HG02763 (cell line): Measurements from ENCODE around the gene MADCAM1.
A peak's percentile ranks its signal among the peaks of the same experiment; 100 is the strongest.

Experiments
- ATAC-seq: cut with Tn5 transposase; IDR thresholded peaks from one replicate; pipeline ENCODE4 v1.9.1; 2021; ENCODE audit warnings: mild to moderate bottlenecking, moderate library complexity; ENCODE audit not compliant: unreplicated experiment

The MADCAM1 gene

DNA sequence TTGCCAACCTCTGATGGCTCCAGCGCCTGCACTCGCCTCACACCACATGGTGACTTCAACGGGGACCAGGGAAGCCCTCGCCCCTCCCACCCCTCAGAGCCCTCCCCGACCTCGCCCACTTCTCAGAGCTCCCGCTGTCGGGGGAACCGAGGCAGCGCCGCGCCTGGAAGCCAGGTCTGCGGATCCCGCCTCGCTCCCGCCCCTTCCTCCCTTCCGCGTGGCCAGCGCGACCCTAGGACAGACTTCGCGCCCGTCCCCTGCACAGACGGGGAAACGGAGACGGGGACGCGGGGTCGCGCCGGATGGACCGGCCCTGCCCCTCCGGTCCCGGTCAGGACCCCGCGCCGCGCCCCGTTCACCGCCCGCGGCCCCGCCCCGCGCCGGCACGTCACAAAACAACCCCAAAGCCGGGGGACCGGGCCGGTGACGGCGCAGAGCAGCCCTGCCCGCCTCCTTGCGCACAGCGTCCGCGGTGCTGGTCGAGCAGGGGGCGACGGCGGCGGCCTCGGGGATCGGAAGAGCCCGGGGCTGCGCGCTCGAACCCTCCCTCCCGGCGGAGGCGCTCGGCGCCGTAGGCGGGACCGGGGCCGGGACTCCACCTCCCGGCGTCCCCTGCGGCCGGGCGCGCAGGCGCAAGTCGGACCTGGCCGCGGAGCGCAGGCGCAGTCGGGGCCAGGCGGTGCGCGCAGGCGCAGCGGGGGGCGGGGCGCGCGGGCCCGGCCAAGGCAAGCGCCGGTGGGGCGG is 34.9 kb downstream of the MADCAM1 start:
- peak; percentile 75 for ATAC-seq

DNA sequence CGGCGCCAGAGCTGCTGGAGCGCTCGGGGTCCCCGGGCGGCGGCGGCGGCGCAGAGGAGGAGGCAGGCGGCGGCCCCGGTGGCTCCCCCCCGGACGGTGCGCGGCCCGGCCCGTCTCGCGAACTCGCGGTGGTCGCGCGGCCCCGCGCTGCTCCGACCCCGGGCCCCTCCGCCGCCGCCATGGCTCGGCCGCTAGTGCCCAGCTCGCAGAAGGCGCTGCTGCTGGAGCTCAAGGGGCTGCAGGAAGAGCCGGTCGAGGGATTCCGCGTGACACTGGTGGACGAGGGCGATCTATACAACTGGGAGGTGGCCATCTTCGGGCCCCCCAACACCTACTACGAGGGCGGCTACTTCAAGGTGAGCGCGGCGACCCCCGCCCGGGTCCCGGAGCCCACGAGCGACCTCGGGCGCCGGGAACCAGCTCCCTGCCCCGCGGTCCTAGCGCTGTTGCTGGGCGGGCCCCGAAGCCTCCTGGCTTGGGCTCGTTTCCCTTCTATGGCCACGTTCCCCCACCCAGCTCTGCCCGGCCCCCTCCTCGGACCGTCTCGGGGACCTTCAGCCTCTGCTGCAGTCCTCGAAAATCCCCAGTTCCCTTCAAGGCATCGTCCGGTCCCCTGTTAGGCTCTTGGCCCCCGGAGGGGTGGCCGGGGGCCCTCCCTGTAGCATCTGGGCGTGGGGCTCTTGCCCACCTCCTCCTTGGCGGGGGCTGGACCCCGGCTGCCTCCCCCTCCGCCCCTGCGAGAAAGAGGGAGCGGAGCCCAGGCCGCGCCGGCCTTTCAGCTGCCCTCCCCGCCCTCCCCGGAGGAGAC is 35.7 kb downstream of the MADCAM1 start, which contains the start of gene CDC34:
Gene CDC34 (plus strand): TSS at position 8 of the 808 bp plus-strand sequence. CDS start 172 bp downstream, at position 180.
- no peak for ATAC-seq

DNA sequence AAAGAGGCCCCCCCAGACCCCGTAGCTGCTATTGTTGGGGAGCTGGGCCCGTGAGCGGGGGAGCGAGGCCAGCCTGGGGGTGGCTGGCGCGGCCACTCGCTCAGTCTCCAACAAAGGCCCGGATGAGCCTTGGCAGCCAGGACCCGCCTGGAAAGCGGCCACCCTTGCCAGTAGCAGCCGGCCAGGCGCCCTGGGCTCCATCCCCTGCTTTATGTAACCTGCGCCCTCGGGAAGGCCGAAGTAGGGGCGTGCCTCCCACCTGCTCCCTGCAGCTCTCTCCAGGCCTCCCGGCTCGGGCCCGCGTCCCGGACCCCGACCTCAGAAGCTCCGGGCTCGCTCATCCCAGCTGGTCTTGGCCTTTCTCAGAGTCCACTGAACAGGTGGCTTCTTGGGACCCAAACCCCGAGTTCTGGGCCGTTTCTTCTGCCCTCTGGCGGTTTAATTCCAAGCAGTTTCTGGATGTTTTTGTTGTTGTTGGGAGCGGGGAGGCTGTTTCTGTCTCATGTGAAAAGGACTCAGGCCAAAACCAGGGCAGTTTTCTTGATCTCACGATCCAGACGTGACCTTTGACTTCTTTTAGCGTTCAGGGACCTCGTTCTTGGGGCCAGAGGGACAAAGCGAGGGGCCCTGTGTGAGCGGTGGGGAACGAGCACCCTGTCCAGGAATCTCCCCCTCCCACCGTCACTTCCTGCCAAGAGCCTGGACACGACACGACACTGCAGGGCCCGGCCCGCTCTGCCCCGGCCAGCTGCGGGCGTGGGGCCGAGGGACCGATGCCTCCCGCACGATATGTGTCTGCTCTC is 36.5 kb downstream of the MADCAM1 start:
- ATAC-seq: no peak

DNA sequence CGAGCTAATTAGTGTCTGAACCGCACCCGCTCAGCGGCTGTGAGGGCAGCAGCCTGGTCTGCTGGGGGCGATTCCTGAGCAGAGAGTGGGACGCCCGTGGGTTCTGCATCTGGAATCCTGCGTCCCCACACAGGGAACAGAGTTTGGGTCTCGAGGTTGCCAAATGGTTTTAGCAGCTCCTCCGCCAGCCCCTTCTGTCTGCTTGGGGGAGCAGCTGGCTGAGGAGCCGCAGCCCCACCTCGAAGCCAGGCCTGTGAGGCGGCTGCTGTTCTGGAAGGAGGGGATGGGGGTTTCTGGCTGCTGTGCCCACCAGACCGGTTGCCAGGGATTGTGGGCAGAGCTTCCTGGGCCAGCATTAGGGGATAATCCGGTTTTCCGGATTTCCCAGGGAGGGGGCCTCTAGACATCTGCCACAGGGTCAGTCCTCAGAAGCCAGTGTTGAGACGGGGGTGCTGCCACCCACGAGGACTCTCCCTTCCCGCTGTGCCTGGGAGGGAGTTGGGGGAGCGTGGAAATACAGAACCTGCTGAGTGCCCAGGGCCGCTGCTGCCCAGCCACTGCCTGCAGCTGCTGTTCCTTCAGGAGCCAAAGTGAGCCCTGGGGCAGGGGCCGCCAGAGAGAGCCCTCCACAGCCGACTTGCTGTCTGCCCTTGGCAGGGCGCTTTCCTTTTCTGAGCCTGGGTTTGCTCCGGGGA is 37.2 kb downstream of the MADCAM1 start:
- ATAC-seq: no peak

DNA sequence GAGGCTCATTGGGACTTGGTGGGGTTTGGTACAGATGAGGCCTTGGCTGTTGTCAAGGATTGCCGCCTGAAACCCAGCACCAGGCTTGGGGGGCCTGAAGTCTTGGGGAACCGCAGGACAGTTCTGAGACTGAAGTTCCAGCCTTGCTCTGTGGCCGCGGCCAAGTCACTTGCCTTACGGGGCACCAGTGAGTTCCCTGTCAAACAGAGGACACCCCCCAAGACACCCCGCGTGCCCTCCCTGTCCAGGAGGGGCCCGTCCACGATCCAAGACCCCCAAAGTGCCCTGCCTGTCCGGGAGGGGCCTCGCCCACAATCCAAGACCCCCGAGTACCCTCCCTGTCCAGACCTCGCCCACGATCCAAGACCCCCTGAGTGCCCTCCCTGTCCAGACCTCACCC is 37.8 kb downstream of the MADCAM1 start:
- ATAC-seq: no peak

DNA sequence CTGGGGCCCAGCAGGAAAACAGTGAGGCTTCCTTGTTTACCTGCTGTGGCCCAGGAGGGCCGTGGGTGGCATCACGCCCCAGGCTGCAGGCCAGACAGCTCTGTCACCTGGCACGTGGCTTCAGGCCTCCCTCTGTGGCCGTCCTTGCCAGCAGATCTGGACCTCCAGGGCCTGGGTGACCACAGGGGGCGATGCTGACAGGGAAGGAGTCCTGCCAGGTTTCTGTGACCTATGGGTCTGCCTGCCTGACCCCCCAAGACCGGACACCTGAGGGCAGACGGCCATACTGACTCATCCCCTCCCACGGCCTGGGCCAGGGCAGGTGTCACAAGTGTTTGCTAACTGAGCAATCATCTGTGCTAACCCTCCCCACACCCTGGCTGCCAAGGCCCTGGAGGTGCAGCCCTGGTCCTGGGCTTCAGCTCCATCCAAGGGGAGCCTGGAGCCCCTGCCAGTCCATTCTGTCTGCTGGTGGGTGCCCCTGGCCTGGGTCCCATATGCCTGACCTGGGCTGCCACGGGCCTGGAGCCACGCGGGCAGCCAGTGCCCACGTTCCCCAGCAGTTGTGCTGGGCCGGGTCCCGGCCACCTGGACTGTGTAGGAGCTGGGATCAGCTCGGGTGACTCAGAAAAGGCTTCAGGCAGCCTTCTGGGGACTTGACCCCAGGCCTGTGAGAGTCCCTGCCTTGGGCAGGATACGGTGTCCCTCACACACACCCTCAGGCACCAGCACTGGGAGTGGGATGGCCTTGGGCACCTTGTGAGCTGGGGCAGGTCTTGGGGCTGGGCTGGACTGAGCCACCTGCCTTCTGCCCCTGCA is 38.9 kb downstream of the MADCAM1 start:
- no peak for ATAC-seq

DNA sequence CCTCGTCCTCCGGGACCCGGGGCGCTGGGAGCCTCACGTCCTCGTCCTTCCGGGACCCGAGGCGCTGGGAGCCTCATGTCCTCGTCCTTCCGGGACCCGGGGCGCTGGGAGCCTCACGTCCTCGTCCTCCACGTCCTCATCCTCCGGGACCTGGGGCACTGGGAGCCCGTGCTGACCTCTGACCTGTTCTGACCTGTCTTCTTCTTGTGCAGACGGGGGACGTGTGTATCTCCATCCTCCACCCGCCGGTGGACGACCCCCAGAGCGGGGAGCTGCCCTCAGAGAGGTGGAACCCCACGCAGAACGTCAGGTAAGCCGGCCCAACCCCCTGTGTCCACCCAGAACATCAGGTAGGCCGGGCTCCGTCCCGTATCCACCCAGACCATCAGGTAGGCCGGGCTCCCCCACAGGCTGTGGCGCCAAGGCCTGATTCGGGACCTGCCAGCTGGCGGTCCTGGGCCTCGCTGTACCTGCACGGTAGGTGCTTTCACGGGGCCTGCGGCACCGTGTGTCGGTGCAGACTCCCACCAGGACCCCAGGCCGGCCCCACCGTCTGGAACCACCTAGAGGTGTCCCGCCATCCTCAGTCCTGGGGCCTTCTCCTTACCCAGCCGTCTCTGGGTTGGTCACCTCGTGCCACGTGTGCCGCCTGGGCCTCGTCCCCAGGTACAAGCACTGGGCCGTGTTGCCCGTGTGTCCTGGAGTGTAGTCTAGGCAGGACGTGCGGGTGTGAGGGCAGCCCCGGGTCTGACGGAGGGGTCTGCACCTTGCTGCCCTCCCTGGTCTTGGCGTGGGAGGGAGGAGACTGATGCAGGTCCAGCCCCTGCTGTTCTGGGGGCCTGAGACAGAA is 40.0 kb downstream of the MADCAM1 start:
- no peak for ATAC-seq

DNA sequence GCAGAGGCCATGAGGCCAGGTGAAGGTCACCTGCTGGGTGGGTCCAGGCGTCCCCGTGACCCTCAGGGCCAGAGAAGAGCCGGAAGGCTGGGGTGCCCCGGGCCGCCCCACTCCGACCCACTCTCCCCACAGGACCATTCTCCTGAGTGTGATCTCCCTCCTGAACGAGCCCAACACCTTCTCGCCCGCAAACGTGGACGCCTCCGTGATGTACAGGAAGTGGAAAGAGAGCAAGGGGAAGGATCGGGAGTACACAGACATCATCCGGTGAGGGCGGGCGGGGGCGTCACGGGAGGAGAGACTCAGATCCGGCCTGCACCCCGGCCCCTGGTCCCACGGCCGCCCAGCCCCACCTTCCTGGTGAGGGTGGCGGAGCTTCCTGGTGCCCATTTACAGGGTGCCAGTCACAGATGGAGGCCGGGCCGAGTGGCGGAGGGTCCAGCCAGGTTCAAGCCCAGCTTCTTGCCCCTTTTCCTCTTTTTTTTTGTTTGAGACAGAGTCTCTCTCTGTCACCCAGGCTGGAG is 40.7 kb downstream of the MADCAM1 start:
- no peak for ATAC-seq

DNA sequence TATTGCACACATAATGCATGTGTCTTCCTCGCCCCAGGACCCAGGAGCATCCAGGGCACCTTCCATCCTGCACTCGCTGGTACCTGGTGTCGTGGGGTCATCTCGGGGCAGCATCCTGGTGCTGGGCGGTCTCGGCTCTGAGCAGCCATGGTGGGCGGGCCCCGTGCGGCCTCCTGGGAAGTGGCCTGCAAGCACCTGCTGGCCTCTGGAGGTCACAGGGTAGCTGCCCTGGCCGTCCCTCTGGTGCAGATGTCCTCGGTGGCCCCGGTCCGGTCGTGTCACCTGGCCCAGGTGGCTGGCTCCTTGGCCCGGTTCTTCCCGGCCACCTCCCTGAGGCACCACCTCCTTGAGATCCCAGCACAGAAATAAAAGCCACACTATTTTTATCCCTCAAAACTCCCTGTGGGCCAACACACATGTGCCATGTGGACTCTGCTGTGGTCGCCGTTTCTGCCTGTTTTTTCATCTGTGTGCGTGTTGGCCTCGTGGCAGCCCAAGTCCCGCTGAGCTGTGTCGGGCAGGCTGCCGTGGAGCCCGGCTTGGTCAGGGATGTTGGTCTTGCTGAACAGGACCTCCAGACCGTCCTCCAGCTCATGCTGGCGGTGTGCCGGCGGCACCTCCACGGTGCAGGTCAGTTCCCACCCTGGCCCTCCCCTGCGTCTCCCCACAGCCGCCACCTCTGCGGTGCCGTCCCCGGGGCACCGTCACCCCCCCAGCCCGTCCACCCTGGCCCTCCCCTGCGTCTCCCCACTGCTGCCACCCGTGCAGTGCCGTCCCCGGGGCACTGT is 42.5 kb downstream of the MADCAM1 start:
- ATAC-seq: no peak

DNA sequence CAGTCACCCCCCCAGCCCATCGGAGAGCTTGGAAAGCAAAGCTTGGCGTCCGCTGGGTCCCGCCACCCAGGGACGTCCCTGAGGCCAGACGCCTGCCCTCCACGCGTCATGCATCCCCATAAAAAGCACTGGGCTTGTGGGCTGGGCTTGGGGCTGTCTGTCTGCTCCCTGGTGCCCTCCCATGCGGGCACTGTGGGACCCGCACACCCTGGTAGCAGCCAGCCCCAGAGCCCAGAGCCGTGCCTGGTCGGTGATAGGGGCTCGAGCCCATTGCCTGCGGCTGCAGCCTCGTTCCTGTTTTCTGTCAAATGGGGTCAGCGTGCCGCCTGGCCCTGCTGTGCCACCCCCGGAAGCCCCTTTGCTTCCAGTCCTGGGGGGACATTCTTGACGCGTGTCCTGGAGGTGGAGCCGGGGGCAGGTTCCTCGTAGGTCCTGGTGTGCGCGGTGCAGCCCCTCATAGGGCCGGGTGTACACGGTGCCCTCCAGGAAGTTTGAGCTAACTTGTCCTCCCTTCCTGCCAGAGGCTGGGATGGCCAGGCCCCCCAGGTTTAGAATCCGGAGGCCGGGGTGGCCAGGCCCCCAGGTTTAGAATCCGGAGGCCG is 43.2 kb downstream of the MADCAM1 start:
- no peak for ATAC-seq

DNA sequence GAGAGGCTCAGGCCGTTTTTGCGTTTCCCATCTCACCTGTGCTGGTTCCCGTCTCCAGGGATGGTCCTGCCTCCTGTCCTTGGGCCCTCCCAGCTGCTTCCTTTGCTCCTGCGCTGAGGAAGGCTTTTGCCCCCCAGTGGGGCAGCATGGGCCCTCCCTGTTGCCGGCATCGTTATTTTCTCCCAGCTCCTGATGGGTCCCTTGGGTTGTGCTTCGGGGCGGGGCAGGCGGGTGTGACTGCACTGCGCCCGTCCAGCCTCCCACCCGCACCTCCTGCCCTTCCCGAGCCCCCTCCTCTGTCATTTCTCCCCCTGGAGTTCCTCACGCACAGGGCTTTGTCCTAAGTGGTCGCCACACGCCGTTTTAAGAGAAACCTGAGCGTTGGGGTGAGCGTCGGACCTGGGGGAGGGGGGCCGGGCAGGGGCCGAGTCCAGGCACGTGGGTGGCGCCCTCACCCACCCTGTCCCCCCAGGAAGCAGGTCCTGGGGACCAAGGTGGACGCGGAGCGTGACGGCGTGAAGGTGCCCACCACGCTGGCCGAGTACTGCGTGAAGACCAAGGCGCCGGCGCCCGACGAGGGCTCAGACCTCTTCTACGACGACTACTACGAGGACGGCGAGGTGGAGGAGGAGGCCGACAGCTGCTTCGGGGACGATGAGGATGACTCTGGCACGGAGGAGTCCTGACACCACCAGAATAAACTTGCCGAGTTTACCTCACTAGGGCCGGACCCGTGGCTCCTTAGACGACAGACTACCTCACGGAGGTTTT is 44.8 kb downstream of the MADCAM1 start:
- ATAC-seq: no peak

DNA sequence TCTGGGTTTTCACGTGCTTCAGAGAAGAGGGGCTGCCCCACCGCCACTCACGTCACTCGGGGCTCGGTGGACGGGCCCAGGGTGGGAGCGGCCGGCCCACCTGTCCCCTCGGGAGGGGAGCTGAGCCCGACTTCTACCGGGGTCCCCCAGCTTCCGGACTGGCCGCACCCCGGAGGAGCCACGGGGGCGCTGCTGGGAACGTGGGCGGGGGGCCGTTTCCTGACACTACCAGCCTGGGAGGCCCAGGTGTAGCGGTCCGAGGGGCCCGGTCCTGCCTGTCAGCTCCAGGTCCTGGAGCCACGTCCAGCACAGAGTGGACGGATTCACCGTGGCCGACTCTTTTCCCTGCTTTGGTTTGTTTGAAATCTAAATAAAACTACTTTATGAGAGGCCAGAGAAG is 45.4 kb downstream of the MADCAM1 start:
- ATAC-seq: no peak

DNA sequence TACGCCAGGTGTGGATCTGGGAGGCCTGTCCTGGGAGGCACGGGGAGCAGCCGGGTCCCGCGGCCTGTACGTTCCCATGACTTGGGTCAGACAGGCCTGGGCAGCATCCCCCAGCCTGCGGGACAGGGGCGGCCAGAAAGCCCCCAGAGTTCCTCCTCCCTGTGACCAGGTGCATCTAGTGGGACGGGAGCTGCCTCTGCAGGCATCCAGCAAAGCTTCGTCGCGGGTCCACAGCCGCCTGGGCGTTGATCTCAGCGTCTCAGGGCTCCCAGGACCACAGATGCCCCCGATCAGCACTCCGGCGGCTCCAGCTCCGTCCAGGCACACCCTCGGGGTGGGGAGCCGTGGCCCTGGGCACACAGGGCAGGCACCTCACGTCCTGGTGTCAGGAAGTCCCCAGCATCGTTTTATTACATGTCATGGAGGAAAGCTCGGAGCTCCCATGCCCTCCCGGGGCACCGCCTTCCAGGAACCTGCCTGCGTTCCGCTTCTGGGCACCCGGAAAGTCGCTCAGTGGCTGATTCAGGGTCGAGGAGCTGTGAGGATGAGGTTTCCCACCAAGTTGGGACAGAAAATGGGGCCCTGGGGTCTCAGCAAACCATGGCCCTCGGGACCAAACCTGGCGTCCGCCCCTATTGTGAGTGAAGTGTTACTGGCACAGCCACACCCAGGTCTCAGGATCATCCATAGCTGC is 46.0 kb downstream of the MADCAM1 start:
- ATAC-seq: no peak

DNA sequence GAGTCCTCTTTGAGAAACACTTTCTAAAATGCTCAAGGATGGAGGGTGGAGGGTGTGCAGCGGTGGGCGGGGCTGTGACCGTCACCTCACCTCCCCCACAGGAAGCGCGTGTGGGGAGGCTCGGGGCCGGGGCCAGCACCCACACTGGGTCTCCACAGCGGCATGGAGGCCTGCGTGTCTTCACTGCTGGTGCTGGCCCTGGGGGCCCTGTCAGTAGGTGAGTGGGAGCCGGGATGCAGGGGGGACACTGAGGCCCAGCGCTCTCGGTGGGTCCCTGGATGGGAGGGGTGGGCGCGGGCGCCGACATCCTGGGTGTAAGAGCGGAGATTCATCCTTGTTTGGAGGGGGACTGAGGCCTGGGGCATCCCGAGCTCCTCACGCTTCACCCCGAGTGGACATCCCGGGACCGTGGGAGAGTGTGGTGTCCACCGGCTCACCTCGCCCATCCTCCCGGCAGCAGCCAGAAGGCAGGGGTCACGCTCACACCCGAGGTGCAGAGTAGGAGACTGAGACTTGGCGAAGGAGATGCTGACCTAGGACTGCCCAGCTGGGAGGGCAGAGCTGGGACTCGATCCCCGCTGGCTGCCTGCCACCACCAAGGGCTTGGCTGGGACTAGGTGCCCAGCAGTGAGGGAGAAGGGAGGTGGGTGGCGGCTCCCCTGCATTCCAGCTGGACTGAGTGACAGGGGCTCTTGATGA is 47.8 kb downstream of the MADCAM1 start, which contains the start of gene GZMM:
Gene GZMM (plus strand): TSS at position 144 of the 699 bp plus-strand sequence. CDS start 19 bp downstream, at position 163.
- ATAC-seq: no peak

DNA sequence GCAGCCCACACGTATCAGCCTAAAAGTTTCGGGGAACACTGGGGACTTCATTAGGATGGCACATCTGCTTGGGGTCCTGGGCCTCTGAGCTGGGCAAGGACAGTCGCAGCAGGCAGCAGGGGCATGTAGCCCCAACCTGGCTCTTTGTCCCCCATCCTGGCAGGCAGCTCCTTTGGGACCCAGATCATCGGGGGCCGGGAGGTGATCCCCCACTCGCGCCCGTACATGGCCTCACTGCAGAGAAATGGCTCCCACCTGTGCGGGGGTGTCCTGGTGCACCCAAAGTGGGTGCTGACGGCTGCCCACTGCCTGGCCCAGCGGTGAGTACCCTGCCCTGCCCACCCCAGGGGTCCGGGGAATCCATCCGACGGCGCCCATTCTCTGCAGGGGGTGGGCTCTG is 50.8 kb downstream of the MADCAM1 start:
- no peak for ATAC-seq
